Nephron progenitor cell (in vitro differentiated cells): Measurements from ENCODE around the gene PRPH2.

ENCODE experiments used
- DNase-seq: peaks from one replicate; pipeline ENCODE4 v3.0.0; 2021
- H3K27ac Mint-ChIP-seq: 2 replicates; pipeline ENCODE4 v1.8.0; 2021; ENCODE audit warnings: mild to moderate bottlenecking, moderate library complexity, mixed read lengths
- H3K27me3 Mint-ChIP-seq: 2 replicates; pipeline ENCODE4 v1.8.0; 2021; ENCODE audit warnings: mild to moderate bottlenecking, low read depth, mixed read lengths; ENCODE audit not compliant: poor library complexity
- H3K36me3 Mint-ChIP-seq: 2 replicates; pipeline ENCODE4 v1.8.0; 2021; ENCODE audit warnings: low read depth, mixed read lengths
- H3K4me1 Mint-ChIP-seq: 2 replicates; pipeline ENCODE4 v1.8.0; 2021; ENCODE audit warnings: mixed read lengths
- H3K4me3 Mint-ChIP-seq: 2 replicates; pipeline ENCODE4 v1.8.0; 2021; ENCODE audit warnings: mild to moderate bottlenecking, moderate library complexity, mixed read lengths
- H3K9me3 Mint-ChIP-seq: 2 replicates; pipeline ENCODE4 v1.8.0; 2021; ENCODE audit warnings: mild to moderate bottlenecking, moderate library complexity, mixed read lengths
- CTCF ChIP-seq: fragments of 200-600 bp; sonication (generic); IDR thresholded peaks from 2 replicates; pipeline ENCODE4 v1.5.0; 2021; ENCODE audit warnings: antibody characterized with exemption

Gene PRPH2

GRCh38 chr6:42698217-42698616, 24.2 kb downstream of the PRPH2 start:
- H3K9me3 Mint-ChIP-seq: no peaks in the 10 kb centered on the region
- peaks cover 3% of the 10 kb centered on the region for H3K27me3 Mint-ChIP-seq
- H3K4me3 Mint-ChIP-seq: no peak overlapping the region
- peaks cover 6% of the 10 kb centered on the region for H3K4me1 Mint-ChIP-seq
- TF ChIP-seq CTCF: no peak
- DNase-seq: no peak
- no peak overlapping the region for H3K27ac Mint-ChIP-seq
- H3K36me3 Mint-ChIP-seq: peaks cover 8% of the 10 kb centered on the region

DNA sequence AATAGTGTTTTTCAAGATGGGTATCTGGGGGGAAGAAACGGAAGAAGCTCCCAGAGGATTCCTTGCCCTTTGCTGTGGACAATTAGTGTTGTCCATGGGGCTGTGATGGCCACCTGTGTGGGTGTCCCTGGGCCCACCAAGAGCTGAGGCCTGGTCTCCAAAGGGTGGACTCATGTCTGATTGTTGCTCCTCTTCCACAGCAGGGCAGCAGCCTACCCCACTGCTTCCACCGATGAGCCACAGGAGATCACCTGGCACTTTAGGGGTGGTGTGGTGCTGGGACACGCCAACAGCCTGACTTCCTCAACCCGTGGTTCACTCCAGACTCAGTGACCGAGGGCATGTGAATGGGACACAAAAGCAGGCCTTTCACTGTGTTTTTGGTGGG, 25.1 kb downstream of the PRPH2 start:
- Mint-ChIP-seq H3K4me3 (no peak overlapping the region), H3K27ac (no peak overlapping the region), H3K27me3 (peaks cover 3% of the 10 kb centered on the region), H3K36me3 (peaks cover 13% of the 10 kb centered on the region), H3K4me1 (peaks cover 6% of the 10 kb centered on the region), H3K9me3 (no peaks in the 10 kb centered on the region)
- TF ChIP-seq CTCF: no peak
- DNase-seq: no peak

GRCh38 chr6:42696526-42697267, 25.7 kb downstream of the PRPH2 start:
- no peaks in the 10 kb centered on the region for H3K9me3 Mint-ChIP-seq
- no peak for TF ChIP-seq CTCF
- no peak for DNase-seq
- peaks cover 6% of the 10 kb centered on the region for H3K4me1 Mint-ChIP-seq
- peaks cover 3% of the 10 kb centered on the region for H3K27me3 Mint-ChIP-seq
- no peak overlapping the region for H3K4me3 Mint-ChIP-seq
- H3K36me3 Mint-ChIP-seq: peaks cover 13% of the 10 kb centered on the region
- no peak overlapping the region for H3K27ac Mint-ChIP-seq

DNA sequence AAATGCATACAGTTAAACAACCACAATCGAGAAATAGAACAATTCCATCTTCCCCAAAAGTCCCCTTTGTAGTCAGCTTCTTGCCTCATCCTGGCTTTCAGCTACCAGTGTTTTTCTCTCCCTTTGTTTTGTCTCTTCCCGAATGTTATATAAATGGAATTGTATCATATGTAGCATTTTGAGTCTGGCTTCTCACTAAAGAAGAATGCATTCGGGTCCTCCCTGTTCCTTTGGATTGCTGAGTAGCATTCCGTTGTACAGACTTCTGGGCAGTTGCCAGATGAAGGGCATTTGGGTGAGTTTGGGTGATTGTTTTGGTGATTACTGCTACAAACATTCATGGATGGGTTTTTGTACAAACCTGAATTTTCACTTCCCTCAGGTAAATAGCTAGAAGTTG, 27.8 kb downstream of the PRPH2 start:
- Mint-ChIP-seq H3K27ac (no peak overlapping the region), H3K27me3 (no peaks in the 10 kb centered on the region), H3K4me3 (no peak overlapping the region), H3K4me1 (no peaks in the 10 kb centered on the region), H3K36me3 (peaks cover 32% of the 10 kb centered on the region), H3K9me3 (no peaks in the 10 kb centered on the region)
- DNase-seq: no peak
- TF ChIP-seq CTCF: no peak

DNA sequence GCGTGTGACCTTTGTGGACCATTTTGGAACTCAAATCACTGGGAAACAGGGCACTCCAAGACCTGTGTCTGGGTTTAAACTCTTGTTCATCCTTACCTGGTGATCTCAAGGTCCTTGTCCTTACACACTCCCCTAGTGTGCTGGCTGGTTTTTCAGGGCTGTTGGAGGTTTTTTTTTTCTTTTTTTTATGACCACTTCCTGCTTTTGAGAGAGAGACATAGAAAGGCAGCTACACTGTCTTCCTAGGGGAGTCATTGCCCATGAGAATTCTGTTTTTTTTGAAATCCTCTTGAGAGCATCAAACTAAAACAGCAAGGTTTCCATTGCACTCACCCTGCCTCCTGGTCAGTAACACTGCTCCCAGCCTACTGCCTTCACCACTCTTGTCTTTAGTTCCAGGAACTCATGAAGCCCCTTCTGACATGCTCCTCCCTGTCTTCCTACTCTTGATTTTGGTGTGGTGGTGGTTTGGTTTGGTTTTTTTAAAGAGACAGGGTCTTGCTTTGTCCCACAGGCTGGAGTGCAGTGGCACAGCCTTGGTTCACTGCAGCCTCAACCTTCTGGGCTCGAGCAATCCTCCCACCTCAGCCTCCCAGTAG, 28.6 kb downstream of the PRPH2 start:
- DNase-seq: no peak
- Mint-ChIP-seq H3K36me3 (peaks cover 38% of the 10 kb centered on the region), H3K9me3 (no peaks in the 10 kb centered on the region), H3K27ac (peak overlapping the region; percentile 36), H3K27me3 (no peaks in the 10 kb centered on the region), H3K4me3 (no peak overlapping the region), H3K4me1 (no peaks in the 10 kb centered on the region)
- TF ChIP-seq CTCF: no peak
